Sigmoid colon (tissue), 4 donors: ENCODE data around the gene KDM6A.

Source experiments
- EP300 ChIP-seq, 4 donors: sonication (generic); formaldehyde crosslinking; IDR thresholded peaks; one replicate each; pipeline ENCODE4 v1.6.1; 2017; ENCODE audit warnings: antibody characterized with exemption in 4 of 4
- POLR2A ChIP-seq, 2 donors: fragments of 450-650 bp; IDR thresholded peaks; one replicate each; pipeline ENCODE4 v1.6.1; 2016; ENCODE audit warnings: antibody characterized with exemption in 2 of 2, mild to moderate bottlenecking in 2 of 2, moderate library complexity in 2 of 2
- POLR2AphosphoS5 ChIP-seq, 4 donors: sonication (generic); formaldehyde crosslinking; IDR thresholded peaks; one replicate each; pipeline ENCODE4 v1.6.1; 2017; ENCODE audit warnings: antibody characterized with exemption in 4 of 4
- TF ChIP-seq, protein P1 (sequence below), 4 experiments: fragments of 450-650 bp in 3 of 4; fragments of 200-600 bp in 1 of 4; IDR thresholded peaks; one replicate each; pipeline ENCODE4 v1.5.1; 2016 to 2019; ENCODE audit warnings: antibody characterized with exemption in 4 of 4, mild to moderate bottlenecking in 3 of 4, moderate library complexity in 2 of 4

DNA sequence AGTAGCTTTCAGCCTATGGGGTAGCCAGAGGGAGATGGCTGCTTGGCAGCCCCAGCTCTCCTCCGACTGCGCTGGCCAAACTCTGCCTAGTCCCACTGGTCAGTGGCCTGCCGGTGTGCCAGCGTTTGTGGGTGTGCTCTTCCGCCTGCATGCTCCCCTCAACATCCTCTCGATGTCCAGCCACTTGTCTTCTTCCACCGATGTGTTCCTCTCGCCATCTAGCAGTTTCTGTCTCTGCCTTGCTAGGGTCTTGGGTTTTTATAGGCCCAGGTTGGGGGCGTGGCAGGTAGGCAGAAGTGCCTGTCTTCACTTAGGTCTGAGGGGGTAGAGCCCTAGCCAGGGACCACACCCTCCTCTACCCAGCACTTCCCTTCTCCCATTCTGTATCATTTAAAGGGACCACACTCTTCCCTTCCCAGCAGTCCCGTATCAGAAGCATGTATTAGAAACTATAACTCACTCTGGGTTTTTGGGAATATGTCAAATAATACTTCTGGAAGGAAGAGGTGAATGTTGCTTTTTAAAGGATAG is 124.4 kb downstream of the KDM6A start:
- TF ChIP-seq, protein P1, sequence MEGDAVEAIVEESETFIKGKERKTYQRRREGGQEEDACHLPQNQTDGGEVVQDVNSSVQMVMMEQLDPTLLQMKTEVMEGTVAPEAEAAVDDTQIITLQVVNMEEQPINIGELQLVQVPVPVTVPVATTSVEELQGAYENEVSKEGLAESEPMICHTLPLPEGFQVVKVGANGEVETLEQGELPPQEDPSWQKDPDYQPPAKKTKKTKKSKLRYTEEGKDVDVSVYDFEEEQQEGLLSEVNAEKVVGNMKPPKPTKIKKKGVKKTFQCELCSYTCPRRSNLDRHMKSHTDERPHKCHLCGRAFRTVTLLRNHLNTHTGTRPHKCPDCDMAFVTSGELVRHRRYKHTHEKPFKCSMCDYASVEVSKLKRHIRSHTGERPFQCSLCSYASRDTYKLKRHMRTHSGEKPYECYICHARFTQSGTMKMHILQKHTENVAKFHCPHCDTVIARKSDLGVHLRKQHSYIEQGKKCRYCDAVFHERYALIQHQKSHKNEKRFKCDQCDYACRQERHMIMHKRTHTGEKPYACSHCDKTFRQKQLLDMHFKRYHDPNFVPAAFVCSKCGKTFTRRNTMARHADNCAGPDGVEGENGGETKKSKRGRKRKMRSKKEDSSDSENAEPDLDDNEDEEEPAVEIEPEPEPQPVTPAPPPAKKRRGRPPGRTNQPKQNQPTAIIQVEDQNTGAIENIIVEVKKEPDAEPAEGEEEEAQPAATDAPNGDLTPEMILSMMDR (IDR thresholded peaks at IDR 0.05): no peak
- TF ChIP-seq POLR2A (IDR thresholded peaks at IDR 0.05) (no peak), EP300 (IDR thresholded peaks at IDR 0.05) (no peak), POLR2AphosphoS5 (IDR thresholded peaks at IDR 0.05) (no peak)
